8988T (cell line): ENCODE data around the gene BRD3.

Experiments
- DNase-seq: peaks from one replicate; pipeline ENCODE4 v3.0.0; 2011

BRD3 gene

DNA sequence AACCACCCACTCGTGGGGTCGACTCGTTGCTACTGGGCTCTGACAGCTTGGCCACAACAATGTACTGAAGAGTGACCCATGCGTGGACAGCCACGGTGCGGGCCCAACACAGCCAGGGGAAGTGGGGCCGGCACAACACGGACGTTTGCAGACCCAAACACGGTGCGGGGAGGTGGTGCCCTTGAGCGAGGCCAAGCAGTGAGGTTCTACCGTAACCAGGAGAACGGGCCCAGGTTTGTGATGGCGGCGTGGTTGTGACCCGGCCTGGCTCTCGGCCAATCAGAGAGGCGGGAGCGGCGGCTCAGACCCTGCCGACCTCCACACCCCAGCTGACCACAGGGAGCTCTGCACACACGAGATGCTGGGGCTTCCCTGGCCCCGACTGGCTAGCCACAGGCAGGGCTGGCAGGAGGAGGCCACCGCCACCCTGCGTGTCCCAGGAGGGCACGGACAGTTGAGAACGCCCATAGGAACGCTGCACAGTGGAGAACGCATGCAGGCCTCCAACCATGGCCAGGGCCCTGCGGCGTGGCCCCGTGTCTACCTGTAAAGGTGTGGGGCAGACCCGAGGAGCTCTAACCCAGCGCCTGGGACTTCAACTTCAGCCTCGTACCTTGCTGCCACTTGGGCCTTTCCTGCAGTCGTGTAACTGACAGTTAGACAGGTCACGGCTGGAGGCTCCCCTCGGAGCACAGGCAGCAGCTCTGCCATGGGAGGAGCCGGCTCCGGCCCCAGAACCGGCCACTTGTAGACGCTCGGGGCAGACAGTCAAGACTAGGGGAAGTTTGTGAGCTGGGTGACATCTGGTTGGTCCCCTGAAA lies 13.7 kb downstream of the BRD3 start:
- no peak for DNase-seq

DNA sequence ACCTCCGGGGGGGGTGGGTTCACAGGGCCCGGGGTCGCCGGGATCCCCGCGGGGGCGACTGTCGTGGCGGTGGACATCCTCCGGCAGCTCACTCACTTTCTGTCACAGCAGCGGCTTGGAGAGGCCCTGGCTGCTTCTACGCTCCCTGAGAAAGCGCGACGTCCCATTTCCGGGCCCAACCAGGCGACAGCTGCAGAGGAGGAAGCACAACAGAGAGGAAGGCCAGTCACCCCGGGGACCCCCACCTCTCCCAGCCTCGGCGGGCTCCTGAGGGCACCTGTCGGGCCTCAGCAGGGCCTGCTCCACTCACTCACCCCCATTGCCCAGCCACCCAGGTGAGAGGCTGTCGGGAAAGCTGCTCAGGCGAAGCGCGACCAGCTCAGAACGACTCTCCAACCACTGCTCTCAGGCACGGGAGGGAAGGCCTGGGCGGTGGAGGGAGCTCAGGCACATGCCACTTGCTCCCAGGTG lies 14.4 kb downstream of the BRD3 start:
- no peak for DNase-seq

DNA sequence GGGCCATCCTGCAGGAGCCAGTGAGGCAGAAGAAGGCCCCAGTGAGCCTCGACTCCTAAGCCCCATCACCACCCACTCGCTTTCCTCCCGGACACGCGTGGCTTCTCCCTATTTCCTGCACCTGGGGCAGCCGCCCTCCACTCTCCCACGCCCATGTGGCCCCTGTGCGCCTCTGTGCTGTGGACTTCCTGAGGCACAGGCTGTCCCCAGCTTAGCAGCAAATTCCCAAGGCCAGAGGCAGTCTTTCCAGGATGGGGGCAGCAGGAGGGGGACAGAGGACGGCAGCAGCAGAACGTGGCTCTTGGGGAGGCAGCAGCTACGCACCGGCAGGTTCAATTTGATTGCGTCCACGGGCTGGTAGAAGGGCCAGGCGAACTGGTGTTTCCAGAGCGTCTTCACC lies 14.9 kb downstream of the BRD3 start:
- DNase-seq, result no peak

DNA sequence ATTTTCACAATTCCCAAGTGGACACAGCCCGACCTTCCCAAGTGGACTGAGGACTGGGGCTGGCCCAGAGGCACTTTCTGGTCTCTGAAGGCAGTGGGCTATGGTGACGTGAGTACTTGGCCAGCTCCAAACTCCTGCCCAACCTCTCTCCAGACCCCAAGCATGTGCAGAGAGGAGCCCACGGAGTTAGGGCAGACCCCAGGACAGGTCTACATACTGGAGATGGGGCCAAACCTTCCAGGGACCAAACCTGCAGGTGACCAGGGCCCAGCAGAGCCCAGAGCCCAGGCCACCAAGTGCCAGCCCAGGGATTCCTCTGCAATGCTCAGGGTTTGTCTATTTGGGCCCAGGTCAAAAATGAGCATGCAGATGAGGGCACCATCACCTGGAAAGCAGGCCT lies 15.3 kb downstream of the BRD3 start:
- DNase-seq, result no peak

DNA sequence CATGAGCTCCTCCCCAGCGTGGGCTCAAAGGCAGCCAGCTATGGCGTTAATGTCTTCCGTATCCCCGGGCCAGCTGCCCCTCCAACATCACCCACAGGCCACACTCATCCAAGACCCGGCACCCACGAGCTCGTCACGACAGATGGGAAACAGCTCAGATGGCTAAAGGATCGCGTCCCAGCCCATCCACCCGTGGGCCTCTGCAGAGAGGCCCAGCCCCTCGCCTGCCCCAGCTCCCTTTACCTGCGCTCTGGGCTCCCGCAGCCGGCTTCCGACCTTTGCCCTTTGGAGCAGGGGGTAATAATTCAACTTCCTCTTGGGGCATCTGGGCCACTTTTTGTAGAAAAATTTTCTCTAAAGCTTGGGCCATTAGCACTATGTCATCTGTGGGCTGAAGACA lies 16.5 kb downstream of the BRD3 start:
- no peak for DNase-seq

DNA sequence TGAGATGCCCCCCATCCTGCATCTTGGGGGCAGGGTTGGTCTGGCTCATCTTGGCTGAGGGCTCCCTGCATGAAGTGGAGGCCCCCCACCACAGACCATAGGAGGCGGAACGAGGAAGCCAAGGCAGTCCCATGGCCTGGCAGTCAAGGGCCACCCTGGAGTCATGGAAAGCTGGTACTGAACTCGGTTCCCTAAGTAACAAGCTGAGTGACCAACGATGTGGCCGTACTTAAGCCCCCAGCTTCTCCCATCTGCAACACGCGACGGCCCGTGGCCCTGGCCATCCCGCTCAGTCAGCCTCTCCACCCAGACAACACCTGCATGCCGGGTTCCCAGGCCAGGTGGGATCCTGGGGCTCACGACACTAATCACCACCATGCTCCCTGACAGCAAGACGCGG lies 17.1 kb downstream of the BRD3 start:
- DNase-seq, result no peak

DNA sequence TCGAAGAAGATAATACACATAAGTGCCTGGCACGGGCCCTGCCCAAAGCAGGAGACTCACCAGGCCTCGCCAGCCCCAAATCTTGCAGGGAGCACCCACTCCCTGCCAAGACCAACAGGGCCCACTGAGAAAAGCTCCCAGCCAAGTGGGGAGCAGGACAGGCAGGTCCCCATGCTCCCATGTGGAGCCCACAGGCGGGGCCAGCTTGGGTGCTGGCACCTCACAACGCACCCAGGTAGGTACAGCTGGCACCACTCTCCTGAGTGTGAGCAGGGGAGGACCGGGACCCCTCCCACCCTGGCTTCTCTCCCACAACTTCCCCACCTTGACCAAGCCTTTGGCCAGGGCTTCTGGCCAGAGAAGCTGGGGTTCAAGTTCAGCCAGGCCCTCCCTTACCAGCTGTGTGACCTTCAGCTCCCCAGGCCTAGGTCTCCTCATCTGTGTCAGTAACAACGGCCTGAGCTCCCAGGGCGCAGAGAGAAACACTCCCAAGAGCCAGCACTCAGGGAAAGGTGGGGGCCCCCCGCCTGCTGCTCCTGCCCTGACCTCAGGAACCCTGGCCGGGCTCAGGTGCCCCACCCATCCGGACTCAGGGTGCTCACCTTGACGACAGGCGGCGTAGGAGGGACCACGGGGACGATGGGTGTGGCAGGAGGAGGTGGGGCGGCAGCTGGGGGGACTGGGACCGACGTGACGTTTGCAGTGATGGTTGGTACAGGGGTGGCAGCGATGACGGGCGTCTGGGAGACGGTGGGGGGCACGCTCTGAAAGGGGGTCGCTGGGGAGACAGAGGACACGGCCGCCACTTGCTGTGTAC lies 17.8 kb downstream of the BRD3 start:
- DNase-seq, result no peak

DNA sequence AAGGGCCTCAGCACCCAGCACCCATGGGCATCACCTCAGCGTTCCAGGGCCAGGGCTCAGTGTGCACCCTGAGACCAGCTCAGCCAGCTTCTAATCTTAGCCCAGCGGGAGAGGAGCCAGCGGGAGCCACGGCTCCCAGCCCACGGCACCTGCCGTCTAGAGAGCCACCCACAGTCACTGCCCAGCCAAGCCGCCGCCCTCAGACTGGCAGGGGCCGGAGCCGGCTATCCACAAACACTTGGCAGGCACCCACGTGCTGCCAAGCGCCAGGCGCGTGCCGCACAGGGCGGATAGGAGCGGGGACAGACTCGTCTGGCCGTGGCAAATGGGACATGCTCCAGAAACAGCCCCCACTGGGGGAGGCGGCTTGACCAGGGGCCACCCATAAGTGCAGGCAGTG lies 18.6 kb downstream of the BRD3 start:
- no peak for DNase-seq

DNA sequence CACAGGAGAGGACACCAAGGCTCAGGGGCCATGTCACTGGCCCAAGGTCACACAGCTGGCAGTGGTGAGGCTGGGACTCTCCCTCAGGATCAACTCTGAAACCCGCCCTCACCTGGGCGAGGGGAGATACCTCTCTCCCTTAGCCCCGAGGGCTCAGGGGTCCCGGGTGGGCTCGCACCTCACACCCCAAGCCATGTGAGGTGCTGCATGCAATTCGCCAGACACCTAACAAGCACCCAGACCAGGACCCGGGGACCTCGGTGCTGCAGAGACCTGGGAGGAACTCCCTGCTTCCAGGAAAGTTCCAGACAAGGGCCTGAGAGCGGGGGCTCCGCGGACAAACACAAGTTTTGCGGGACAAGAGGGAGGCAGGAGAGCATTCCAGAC lies 19.3 kb downstream of the BRD3 start:
- no peak for DNase-seq

DNA sequence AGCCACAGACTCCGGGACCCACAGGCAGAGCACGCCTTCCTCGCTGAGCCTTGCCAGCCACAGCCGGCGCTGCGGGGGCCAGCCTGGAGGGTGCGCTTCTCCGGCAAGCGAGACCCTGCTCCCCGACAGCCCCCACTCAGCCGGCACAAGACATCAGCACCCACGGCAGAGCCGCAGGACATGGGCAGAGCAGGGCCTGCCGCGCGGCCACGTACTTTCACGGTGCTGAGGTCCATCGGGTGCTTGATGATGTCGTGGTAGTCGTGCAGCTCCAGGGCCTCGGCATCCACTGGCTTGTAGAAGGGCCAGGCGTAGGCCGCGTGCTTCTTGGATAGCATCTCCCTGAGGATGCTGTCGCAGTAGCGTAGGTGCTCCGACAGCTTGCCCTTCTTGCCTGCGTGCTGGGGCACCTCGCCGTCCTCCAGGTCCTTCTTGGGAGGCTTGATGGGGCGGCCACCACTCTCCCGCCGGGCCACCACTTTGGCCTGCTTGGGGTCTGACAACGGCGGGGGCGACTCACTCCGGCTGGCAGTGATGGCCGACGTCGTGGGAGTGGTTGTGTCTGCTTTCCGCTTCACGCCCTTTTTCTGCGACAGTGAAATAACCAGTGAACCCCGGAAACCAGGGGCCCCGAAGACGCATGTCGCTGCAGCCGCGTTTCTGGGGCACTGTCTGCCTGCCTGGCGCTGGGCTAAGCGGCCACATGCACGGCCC lies 19.8 kb downstream of the BRD3 start:
- no peak for DNase-seq

DNA sequence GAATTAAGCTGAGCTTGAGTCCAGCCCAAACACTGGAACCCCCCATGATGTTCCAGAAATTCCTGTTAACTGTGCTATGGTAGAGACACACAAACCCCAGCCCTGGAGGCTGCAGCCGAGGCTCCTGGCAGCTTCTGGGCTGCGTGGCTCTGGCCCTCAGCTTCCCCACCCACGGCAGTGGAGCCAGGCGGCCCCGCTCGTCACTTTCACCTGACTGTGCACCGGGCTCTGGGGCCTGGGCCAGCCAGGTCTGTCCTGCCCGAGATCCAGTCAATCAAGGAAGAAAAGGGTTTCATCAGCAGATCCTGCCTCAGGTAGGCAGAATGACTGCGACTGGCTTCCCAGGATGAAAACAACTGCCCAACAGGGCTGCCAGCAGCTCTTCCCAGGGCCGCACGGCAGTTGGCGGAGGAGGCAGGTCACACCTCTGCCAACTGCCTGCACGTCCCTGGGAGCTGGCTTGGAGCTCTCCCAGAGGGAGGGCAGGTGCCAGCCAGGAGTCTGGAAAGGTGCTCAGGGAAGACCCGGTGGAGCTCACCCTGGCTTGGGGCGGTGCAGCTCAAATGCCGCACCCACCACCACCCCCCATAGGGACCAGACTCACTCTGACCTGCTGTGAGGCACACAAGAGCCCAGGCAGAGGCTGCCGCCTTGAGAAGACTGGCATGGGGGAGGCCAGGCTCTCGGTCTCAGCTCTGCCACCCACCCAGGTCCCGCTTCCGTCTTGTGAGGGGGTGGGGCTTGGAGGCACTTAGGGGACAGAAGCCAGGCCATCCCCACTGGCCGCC lies 20.7 kb downstream of the BRD3 start:
- DNase-seq, result no peak

DNA sequence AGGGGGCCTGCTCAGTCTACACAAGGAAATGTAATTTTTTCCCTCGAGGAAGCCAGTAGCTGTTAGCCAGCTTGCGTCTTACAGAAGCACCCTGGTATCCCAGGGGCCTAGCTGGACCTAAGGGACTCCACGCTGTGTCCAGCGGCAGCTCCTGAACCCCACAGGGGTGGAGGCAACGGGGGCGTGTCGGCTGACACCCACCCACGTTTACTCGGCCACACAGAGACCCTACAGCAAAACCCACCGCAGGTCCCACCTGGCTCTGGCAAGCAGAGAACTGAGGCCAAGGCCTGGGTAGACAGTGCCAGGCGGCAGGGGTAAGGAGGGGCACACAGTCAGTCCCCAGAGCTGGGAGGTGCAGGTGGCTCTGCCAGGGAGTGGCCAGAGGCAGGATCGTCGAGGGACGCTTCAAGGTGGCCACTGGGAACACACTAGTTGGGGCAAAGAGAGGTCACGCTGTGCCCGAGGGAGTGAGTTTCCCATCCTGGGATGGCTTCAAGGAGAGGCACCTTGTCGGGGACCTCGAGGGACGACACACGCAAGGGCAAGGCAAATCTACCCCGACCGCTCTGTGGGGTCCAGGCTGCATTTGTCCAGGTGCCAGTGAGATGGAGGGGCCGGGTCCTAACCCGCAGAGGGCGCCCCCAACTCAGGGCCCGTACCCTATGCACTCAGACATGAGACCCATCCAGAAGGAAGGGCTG lies 21.8 kb downstream of the BRD3 start:
- DNase-seq, result no peak

DNA sequence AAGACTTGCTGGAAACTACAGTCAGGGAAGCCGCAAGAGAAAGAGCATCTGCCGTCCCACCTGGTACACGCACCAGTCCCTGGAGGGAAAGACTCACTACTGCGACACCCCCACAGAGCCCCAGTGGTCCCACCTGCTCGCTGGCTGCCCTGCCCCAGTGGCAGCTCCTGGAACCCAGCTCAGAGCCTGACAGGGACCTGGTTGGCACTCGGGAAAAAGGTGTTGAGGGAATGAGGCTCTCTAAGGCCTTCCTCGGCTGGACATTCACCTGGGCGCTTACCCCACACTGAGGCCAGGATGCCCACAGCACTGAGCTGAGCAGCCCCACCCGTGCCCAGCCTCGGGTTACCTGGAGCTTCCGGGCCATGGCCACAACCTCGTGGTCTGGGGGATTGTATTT lies 22.9 kb downstream of the BRD3 start:
- DNase-seq, result no peak

DNA sequence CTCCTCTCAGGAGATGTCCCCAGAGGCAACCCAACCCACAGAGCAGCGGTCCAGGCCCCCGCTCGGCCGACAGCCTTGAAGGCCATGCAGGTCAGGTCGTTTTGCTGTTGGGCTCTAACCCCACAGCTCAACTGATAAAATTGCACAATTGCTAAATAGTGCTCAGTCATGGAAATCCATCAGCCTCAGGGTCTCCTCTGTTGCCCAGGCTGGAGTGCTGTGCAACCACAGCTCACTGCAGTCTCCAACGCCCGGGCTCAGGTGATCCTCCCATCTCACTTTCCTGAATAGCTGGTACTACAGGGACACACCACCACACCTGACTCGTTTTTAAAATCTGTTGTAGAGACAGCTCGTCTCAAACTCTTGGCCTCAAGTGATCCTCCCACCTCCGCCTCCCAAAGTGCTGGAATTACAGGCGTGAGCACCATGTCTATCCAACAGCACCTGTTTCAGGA lies 24.3 kb downstream of the BRD3 start:
- DNase-seq, result no peak

DNA sequence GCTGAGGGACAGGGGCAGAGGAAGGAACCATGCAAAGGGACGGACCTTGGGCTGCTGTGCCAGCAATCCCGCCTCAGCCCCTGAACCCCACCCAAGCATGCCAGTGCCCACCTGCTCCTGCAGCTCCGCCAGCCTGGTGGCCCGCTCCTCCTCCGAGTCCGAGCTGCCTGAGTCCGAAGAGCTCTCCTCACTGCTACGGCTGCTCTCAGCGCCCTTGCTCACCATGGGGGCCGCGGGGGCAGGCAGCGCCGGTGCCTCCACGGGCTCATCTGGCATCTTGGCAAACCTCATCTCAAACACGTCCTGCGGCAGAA lies 26.2 kb downstream of the BRD3 start:
- DNase-seq, result no peak

DNA sequence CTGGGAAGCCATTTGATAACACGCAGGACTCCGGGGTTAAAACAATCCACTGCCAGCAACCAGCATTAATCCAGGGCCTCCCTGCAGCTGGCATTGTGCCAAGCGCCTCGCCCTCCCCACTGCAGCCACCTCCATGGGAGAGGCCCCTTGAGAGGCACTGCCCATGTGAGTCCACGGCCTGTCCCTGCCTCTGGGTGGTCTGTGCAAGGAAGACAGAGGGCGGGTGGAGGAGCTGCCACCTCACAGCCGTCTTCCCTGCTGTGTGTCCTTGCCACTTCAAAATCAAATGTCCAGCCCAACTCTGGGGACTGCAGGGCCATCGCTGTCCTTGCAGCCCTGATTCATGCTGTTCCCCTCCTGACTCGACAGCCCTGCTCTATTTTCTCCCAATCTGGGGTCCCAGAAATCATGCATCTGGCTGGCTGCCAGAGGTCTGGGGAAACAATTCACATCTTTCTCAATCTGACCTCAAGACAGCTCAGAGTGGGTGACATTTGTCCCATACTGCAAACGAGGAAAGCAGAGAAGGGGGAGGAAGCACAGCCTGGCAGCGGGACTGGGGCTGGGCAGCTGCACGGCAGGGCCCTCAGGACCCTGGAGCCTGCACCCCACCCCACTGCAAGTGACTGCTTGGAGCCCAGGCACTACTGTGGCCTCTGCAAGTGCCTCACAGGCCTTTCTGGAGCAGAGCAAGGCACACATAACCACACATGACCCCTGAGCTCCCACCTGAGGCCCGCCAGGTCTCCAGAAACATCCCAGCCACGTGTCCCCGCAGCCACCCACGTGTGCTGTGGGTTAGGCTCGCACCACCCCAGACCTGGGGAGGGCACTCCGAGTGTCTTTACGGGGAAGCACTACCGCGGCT lies 26.8 kb downstream of the BRD3 start:
- no peak for DNase-seq

DNA sequence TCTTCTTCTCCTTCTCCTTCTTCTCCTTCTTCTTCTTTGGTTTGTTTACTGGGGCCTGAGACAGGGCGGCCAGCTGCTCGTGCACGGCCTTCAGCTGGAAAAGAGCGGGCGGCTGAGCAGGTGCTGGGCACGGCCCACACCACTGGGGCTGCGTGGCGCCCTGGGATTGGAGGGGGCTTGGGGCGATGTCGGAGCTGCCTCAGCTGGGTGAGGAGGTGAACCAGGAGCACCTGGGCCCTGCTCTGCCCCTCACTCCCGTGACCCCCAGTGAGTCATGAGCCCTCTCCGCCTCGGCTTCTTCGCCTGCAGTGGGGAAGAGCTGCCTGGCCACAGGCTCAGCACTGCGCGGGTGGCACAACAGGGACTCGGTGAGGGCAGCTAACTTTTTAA lies 27.7 kb downstream of the BRD3 start:
- DNase-seq, result no peak

DNA sequence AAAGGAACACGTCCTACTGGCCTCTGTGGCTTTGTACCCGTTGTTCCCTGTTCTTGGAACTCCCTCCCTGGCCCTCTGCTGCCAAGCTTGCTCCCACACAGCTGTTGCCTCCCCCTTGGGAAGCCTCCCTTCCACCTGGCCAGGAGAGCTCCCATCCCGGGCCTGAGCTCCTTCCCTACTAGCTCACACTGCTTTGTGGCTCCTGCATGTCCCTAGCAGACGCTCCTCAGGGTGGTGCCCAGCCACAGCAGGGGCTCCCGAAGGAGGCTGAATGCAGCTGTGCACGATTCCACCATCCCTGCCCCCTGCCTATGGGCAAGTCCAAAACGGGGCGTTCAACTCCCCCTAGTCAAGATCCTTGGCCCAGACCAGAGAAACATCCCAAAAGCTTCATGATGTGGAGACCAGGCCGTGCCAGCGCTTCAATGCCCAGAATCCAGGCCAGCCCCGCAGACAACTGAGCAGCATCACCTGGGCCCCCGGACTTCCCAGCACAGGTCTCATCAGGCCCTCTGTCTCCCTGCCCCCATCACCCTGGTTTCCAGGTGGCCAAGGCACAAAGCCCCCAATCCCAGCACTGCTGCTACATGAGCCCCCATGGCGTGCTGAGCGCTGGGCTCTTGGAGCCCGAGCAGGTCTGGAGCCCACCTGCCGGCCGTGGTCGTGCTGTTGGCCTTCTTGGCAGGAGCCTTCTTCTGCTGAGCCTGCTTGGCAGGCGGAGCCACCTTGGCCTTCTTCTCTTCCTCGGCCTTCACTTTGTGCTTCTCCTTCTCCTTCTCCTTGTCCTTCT lies 28.2 kb downstream of the BRD3 start:
- no peak for DNase-seq

DNA sequence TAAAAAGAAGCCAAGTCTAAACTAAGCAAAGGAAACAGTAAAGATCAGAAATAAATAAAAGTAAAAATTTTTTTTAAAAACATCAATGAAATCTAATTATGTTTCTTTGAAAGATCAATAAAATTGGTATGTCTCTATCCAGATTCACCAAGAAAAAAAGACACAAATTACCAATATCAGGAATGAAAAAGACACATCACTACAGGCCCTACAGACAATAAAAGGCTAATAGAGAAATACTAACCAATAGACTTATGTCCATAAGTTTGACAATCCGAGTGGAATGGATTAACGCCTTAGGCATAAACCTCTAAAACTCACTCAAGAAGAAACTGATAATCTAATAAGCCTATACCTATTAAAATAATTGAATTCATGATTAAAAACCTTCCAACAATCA lies 30.2 kb downstream of the BRD3 start:
- no peak for DNase-seq

DNA sequence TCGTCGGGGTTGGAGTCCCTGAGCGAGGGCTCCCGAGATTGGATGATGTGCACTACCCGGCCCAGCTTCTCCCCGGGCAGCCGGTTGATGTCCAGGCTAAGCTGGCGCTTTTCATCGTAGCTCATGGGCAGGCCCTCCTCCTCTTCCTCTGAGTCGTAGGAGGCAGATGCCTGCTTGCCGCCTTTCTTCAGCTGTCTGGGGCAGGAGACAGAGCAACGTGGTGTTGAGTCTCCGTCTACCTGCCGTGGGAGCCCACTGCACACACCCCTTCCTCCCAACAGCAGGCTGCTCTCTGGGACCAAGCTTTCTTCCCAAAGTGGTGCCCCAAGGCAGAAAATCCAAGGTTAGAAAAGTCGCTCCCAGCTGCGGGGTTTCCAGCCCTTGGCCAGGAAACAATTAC lies 31.7 kb downstream of the BRD3 start:
- no peak for DNase-seq
